ENCODE data around the gene CRYGN.
A peak's percentile ranks its signal among the peaks of the same experiment; 100 is the strongest.

Gene CRYGN

GRCh38 chr7:151410405-151411390 is 29.2 kb downstream of the CRYGN start:
- no peak for TF ChIP-seq CTCF (IDR thresholded peaks at IDR 0.05; ENCODE audit: insufficient read depth, low read length, missing control alignments)
- POLR2A ChIA-PET = no interaction called here
- CTCF ChIA-PET = interaction anchor here (2.3 kb wide), 1 partner anchor 38 kb away, joined by 6 read pairs; no protein-coding TSS in a partner anchor
- peak overlapping the region; percentile 29 for H3K4me3 ChIP-seq (ENCODE audit: low read depth, low read length)
- DNase-seq (ENCODE audit: low read depth, low spot score) = no peak

- no peak for TF ChIP-seq CTCF (IDR thresholded peaks at IDR 0.05; ENCODE audit: insufficient read depth, low read length, missing control alignments)
- no peak for DNase-seq (ENCODE audit: low read depth, low spot score)
- H3K4me3 ChIP-seq (ENCODE audit: low read depth, low read length) = peak within 1 kb of the TSS; percentile 29
- ChIA-PET POLR2A (no interaction called here), CTCF (interaction anchor here (0.9 kb wide), 1 partner anchor 58 kb away, joined by 3 read pairs; no protein-coding TSS in a partner anchor)
Measured at GRCh38 chr7:151409667-151410404, 30.1 kb downstream of the CRYGN start, which contains the start of gene WDR86. TSS of gene WDR86 (minus strand) at chr7:151410038. CDS start at chr7:151409589, 449 bp downstream.

- DNase-seq (ENCODE audit: low read depth, low spot score) = no peak
- CTCF ChIA-PET = interaction anchor here (0.9 kb wide), 1 partner anchor 57 kb away, joined by 3 read pairs; no protein-coding TSS in a partner anchor
- H3K4me3 ChIP-seq (ENCODE audit: low read depth, low read length) = no peak overlapping the region
- TF ChIP-seq CTCF (IDR thresholded peaks at IDR 0.05; ENCODE audit: insufficient read depth, low read length, missing control alignments) = no peak
- POLR2A ChIA-PET = no interaction called here
Measured at GRCh38 chr7:151408839-151409666, 30.9 kb downstream of the CRYGN start.

GRCh38 chr7:151408498-151408838 is 31.5 kb downstream of the CRYGN start:
- POLR2A ChIA-PET = no interaction called here
- no peak overlapping the region for H3K4me3 ChIP-seq (ENCODE audit: low read depth, low read length)
- no peak for DNase-seq (ENCODE audit: low read depth, low spot score)
- no peak for TF ChIP-seq CTCF (IDR thresholded peaks at IDR 0.05; ENCODE audit: insufficient read depth, low read length, missing control alignments)
- CTCF ChIA-PET = no interaction called here

- DNase-seq (ENCODE audit: low read depth, low spot score) = no peak
- CTCF ChIA-PET = no interaction called here
- POLR2A ChIA-PET = no interaction called here
- no peak overlapping the region for H3K4me3 ChIP-seq (ENCODE audit: low read depth, low read length)
- no peak for TF ChIP-seq CTCF (IDR thresholded peaks at IDR 0.05; ENCODE audit: insufficient read depth, low read length, missing control alignments)
Measured at GRCh38 chr7:151406886-151407583, 32.9 kb downstream of the CRYGN start.

Data from AG04449 (cell line).